ENCODE measurements around the gene ACOX3.
A peak's percentile ranks its signal among the peaks of the same experiment; 100 is the strongest.
"Not testable (repeated sequence)": the region's sequence is repeated elsewhere in the genome, so short reads cannot be mapped to it uniquely, and the experiment has no call there.

ACOX3 gene

GRCh38 chr4:8394061-8394519, 46.4 kb downstream of the ACOX3 start:
- Histone ChIP-seq H3K4me3 (no peak overlapping the region), H3K27ac (peak overlapping the region in 11 of 21 experiments; percentile 3 to 77 (median 24))

GRCh38 chr4:8393593-8394038, 46.9 kb downstream of the ACOX3 start:
- H3K4me3 ChIP-seq: no peak overlapping the region
- H3K27ac ChIP-seq: peak overlapping the region in 11 of 21 experiments; percentile 3 to 77 (median 24)

GRCh38 chr4:8392591-8393190, 47.8 kb downstream of the ACOX3 start:
- Histone ChIP-seq H3K4me3 (no peak overlapping the region), H3K27ac (peak overlapping the region in 6 of 21 experiments; percentile 14 to 77 (median 42))

GRCh38 chr4:8391972-8392371, 48.6 kb downstream of the ACOX3 start:
- no peak overlapping the region for H3K4me3 ChIP-seq
- H3K27ac ChIP-seq: peak overlapping the region in 3 of 21 experiments; percentile 14 to 54 (median 37)

DNA sequence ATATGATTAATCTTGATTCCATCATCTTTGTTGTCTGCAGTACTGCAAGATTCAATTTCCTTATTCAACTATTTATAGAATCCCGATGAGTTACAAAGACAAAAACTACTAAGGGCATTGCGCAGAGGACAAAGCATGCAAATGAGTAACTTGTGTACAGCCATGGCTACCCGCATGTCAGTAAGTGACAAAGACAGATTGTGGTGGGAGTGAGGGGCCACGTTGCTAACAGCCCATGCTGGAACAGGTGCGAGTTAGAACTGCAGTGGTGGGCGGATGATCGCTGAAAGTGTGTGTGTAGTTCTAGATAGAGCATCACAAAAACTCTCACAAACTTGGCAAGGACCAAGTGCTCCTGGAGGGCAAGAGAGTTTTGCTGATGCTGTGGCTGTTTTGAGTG, 49.5 kb downstream of the ACOX3 start:
- peak overlapping the region in 2 of 21 experiments; percentile 0 to 54 for H3K27ac ChIP-seq
- H3K4me3 ChIP-seq: no peak overlapping the region

- H3K27ac ChIP-seq: peak overlapping the region in 1 of 21 experiments; percentile 0
Measured at GRCh38 chr4:8390577-8390976, 49.9 kb downstream of the ACOX3 start.

GRCh38 chr4:8388528-8388870, 52.0 kb downstream of the ACOX3 start:
- no peak overlapping the region for H3K4me3 ChIP-seq
- no peak overlapping the region for H3K27ac ChIP-seq

More at GRCh38 chr4:8390577-8390976, 49.9 kb downstream of the ACOX3 start:
- no peak overlapping the region for H3K4me3 ChIP-seq

- no peak overlapping the region for H3K4me3 ChIP-seq
- no peak overlapping the region for H3K27ac ChIP-seq
Measured at GRCh38 chr4:8387615-8388527, 52.7 kb downstream of the ACOX3 start.

DNA sequence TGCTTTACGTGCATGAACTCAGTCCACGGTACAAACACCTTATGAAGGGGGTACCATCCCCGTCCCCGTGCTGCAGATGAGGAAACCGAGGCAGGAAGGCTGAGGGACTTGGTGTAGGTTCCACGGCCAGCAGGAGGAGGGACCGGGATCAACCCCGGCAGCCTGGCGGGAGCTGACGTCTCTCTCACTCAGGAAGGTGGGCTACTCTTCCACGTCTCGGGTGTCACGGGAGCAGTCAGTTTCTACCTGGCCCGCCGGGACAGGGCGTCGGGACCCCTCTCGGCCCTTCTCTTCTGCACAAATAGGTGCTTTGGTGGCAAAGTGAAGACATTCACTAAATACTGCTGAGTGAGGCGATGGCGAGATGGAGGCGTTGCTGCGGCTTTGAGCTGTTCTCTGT, 53.3 kb downstream of the ACOX3 start:
- H3K4me3 ChIP-seq: no peak overlapping the region
- no peak overlapping the region for H3K27ac ChIP-seq

- Histone ChIP-seq H3K27ac (no peak overlapping the region), H3K4me3 (no peak overlapping the region)
Measured at GRCh38 chr4:8386731-8387130, 53.8 kb downstream of the ACOX3 start.

DNA sequence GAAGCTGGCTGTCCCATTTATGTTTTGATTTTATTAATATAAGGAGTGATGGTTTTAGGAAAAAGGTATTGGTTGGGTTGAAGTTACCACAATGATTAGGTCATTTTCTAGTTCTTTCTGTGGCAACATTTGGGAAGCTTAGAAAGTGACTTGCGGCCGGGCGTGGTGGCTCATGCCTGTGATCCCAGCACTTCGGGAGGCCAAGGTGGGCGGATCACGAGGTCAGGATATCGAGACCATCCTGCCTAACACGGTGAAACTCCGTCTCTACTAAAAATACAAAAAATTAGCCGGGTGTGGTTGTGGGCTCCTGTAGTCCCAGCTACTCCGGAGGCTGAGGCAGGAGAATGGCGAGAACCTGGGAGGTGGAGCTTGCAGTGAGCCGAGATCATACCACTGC, 54.4 kb downstream of the ACOX3 start:
- H3K27ac ChIP-seq, H3K4me3 ChIP-seq: not testable (repeated sequence)

GRCh38 chr4:8385611-8386010, 54.9 kb downstream of the ACOX3 start:
- peak overlapping the region in 1 of 21 experiments; percentile 36 for H3K27ac ChIP-seq
- H3K4me3 ChIP-seq: no peak overlapping the region

DNA sequence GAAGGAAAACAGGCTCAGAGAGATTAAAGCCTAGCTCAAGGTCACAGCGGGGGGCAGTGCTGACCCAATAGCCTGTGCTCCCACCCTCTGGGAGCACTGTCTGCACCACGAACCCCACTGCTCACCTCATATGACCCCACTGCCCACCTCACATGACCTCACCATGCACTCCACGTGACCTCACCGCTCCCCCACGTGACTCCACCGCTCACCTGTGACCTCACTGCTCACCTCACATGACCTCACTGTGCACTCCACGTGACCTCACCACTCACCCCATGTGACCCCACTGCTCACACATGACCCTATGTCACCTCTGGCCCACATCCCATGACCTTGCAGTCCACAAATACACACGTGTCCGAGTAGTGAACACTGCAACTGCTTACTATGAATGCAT, 55.4 kb downstream of the ACOX3 start:
- H3K4me3 ChIP-seq: no peak overlapping the region
- peak overlapping the region in 1 of 21 experiments; percentile 36 for H3K27ac ChIP-seq

GRCh38 chr4:8384397-8385060, 56.0 kb downstream of the ACOX3 start:
- H3K27ac ChIP-seq: no peak overlapping the region

GRCh38 chr4:8383451-8384160, 56.9 kb downstream of the ACOX3 start:
- H3K27ac ChIP-seq: no peak overlapping the region

More at GRCh38 chr4:8384397-8385060, 56.0 kb downstream of the ACOX3 start:
- no peak overlapping the region for H3K4me3 ChIP-seq

GRCh38 chr4:8383016-8383415, 57.5 kb downstream of the ACOX3 start:
- Histone ChIP-seq H3K27ac (no peak overlapping the region), H3K4me3 (no peak overlapping the region)

More at GRCh38 chr4:8383451-8384160, 56.9 kb downstream of the ACOX3 start:
- H3K4me3 ChIP-seq: no peak overlapping the region

DNA sequence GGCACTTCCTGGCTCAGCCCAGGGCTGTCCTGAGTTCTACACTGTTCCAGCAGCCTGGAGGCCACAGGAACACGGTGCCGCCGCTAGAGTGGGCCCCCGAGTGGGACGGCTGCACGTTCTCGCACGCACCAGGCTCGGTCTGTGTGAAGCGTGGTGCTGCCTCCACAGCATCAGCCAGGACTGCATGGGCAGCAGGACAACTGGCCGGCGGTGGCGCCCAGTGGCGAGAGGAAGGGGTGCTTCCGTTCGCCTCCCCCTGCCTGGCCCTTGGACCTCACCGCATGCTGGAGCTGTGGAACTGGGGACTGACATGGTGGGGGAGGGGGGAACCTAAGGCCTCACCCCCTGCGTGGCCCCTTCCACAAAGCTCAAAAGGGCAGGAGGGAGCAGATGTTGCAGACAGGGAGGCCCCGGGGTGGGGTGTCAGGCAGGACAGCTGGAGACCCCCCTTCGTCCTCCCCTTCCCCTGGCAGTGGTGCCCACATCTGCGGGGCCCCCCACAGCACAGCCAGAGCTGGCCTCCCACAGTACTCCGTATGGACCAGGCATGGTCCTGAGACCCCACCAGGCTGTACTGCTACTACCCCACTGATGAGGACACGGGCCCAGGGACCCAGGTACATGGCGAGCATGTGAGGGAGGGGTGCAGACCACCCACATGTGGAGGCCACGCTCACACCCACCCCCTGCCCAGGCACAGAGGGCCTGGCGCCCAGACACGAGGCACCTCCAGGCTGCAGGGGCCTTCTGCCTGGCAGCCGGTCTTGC, 58.5 kb downstream of the ACOX3 start:
- Histone ChIP-seq H3K4me3 (no peak overlapping the region), H3K27ac (no peak overlapping the region)

DNA sequence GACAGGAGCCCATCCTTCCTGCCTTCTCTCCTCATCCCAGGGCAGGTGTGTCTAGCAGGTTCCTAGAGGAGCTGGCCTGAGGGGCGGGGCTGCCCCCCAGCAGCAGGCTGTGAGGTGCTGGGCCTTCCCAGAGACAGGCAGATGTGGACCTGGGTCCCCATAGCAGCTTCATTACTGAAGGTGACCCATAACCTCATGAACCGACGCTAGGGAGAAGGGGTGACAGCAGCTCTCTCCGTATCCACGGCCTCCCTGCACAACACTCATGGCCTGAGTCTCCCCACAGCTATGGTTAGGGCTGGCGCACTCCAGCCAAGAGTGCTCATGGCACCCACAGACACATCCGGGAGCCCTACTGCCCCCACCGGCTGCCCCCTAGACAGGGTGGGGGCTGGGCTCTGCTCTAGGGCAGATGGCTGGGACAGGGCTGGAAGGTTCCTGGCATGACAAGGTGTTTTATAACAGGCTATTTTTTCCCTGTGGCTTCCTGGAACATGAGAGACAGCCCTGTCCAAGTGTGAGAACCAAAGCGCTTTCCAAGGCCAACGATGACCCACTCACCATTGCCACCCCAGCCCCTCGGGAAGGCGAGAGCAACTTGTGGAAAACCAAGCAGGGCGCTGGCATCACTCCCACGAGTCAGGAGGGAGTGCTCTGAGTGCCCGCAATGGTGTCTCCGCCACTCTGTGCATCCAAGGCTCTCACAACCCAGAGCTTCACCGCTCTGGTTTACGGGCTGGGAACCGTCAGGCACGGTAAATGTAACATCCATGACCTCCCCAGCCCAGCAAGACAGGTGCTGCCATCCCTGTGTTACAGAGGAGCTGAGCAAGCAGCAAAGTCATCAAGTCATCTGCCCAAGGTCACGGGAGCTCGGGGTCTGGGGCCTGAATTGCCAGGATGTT, 59.8 kb downstream of the ACOX3 start:
- Histone ChIP-seq H3K4me3 (no peak overlapping the region), H3K27ac (no peak overlapping the region)
